ENCODE results near the gene UBAC2. TPM values are rescaled to one million over a fixed set of nuclear protein-coding genes. Genes with fewer than 3 reads are reported as not detected.

The UBAC2 gene
- total and polyA plus RNA-seq, 4 donors = 32.9 to 42.3 (median 35.3) TPM

- Histone ChIP-seq H3K4me1 (ENCODE audit: control insufficient read depth in 4 of 4, insufficient read depth in 4 of 4, low read length in 3 of 4) (no peaks in the 10 kb centered on the region), H3K27ac (ENCODE audit: low read depth in 1 of 2, low read length in 2 of 2) (no peak overlapping the region), H3K9me3 (ENCODE audit: control insufficient read depth in 4 of 4, low read length in 3 of 4) (no peaks in the 10 kb centered on the region), H3K4me3 (ENCODE audit: low read depth in 1 of 3, low read length in 3 of 3) (no peak overlapping the region), H3K36me3 (ENCODE audit: control insufficient read depth in 4 of 4, insufficient read depth in 3 of 4, low read depth in 1 of 4, low read length in 3 of 4) (peaks cover 8 to 35% (median 26%) of the 10 kb centered on the region in 4 donors), H3K9ac (ENCODE audit: low read depth in 1 of 2, low read length in 2 of 2) (no peak overlapping the region), H3K27me3 (ENCODE audit: control insufficient read depth in 4 of 4, insufficient read depth in 4 of 4, low read length in 3 of 4) (no peaks in the 10 kb centered on the region)
- DNase-seq (ENCODE audit: low spot score) = no peak
- 92% methylated on average over 5 of the region's 5 CpGs for WGBS
- TF ChIP-seq JUND (IDR thresholded peaks at IDR 0.05) (no peak), YY1 (IDR thresholded peaks at IDR 0.05) (no peak), SP1 (IDR thresholded peaks at IDR 0.05) (no peak), ZBTB33 (IDR thresholded peaks at IDR 0.05) (no peak), ATF3 (IDR thresholded peaks at IDR 0.05) (no peak), RAD21 (IDR thresholded peaks at IDR 0.05) (no peak), MAX (IDR thresholded peaks at IDR 0.05) (no peak), NR2F2 (IDR thresholded peaks at IDR 0.05) (no peak)
Measured at GRCh38 chr13:99345345-99345744, 144.7 kb downstream of the UBAC2 start.

GRCh38 chr13:99346335-99347042, 145.8 kb downstream of the UBAC2 start:
- Histone ChIP-seq H3K9me3 (ENCODE audit: control insufficient read depth in 4 of 4, low read length in 3 of 4) (no peaks in the 10 kb centered on the region), H3K4me1 (ENCODE audit: control insufficient read depth in 4 of 4, insufficient read depth in 4 of 4, low read length in 3 of 4) (no peaks in the 10 kb centered on the region), H3K4me3 (ENCODE audit: low read depth in 1 of 3, low read length in 3 of 3) (no peak overlapping the region), H3K27me3 (ENCODE audit: control insufficient read depth in 4 of 4, insufficient read depth in 4 of 4, low read length in 3 of 4) (no peaks in the 10 kb centered on the region), H3K9ac (ENCODE audit: low read depth in 1 of 2, low read length in 2 of 2) (no peak overlapping the region), H3K36me3 (ENCODE audit: control insufficient read depth in 4 of 4, insufficient read depth in 3 of 4, low read depth in 1 of 4, low read length in 3 of 4) (peaks cover 5 to 28% (median 20%) of the 10 kb centered on the region in 4 donors), H3K27ac (ENCODE audit: low read depth in 1 of 2, low read length in 2 of 2) (no peak overlapping the region)
- no peak for DNase-seq (ENCODE audit: low spot score)
- TF ChIP-seq SP1 (IDR thresholded peaks at IDR 0.05) = no peak
- no peak for TF ChIP-seq RXRA (IDR thresholded peaks at IDR 0.05)
- no peak for TF ChIP-seq NR2F2 (IDR thresholded peaks at IDR 0.05)
- no peak for TF ChIP-seq ATF3 (IDR thresholded peaks at IDR 0.05)
- no peak for TF ChIP-seq GABPA (IDR thresholded peaks at IDR 0.05 in 1 of 2, conservative IDR thresholded peaks at IDR 0.05 in 1 of 2)
- no peak for TF ChIP-seq EGR1 (IDR thresholded peaks at IDR 0.05; ENCODE audit: low read depth in 2 of 2)
- no peak for TF ChIP-seq JUND (IDR thresholded peaks at IDR 0.05)
- TF ChIP-seq ZBTB33 (IDR thresholded peaks at IDR 0.05) = no peak
- no peak for TF ChIP-seq YY1 (IDR thresholded peaks at IDR 0.05)
- no peak for TF ChIP-seq REST (IDR thresholded peaks at IDR 0.05)
- TF ChIP-seq HNF4A (conservative IDR thresholded peaks at IDR 0.05) = no peak
- TF ChIP-seq FOXA1 (IDR thresholded peaks at IDR 0.05) = no peak
- TF ChIP-seq TAF1 (conservative IDR thresholded peaks at IDR 0.05) = no peak
- no peak for TF ChIP-seq CTCF (IDR thresholded peaks at IDR 0.05; ENCODE audit: low read depth, low read length, missing input control)
- no peak for TF ChIP-seq RAD21 (IDR thresholded peaks at IDR 0.05)
- no peak for TF ChIP-seq FOXA2 (IDR thresholded peaks at IDR 0.05)
- no peak for TF ChIP-seq HNF4G (IDR thresholded peaks at IDR 0.05)
- TF ChIP-seq MAX (IDR thresholded peaks at IDR 0.05) = no peak
- 93% methylated on average over 11 of the region's 11 CpGs for WGBS
